GM21390 (cell line): Measurements from ENCODE around the gene CHRNE.
"Not testable (repeated sequence)": the region's sequence is repeated elsewhere in the genome, so short reads cannot be mapped to it uniquely, and the experiment has no call there.

Experiments used
- ATAC-seq: cut with Tn5 transposase; IDR thresholded peaks from one replicate; pipeline ENCODE4 v1.9.1; 2021; ENCODE audit not compliant: unreplicated experiment

The CHRNE gene

DNA sequence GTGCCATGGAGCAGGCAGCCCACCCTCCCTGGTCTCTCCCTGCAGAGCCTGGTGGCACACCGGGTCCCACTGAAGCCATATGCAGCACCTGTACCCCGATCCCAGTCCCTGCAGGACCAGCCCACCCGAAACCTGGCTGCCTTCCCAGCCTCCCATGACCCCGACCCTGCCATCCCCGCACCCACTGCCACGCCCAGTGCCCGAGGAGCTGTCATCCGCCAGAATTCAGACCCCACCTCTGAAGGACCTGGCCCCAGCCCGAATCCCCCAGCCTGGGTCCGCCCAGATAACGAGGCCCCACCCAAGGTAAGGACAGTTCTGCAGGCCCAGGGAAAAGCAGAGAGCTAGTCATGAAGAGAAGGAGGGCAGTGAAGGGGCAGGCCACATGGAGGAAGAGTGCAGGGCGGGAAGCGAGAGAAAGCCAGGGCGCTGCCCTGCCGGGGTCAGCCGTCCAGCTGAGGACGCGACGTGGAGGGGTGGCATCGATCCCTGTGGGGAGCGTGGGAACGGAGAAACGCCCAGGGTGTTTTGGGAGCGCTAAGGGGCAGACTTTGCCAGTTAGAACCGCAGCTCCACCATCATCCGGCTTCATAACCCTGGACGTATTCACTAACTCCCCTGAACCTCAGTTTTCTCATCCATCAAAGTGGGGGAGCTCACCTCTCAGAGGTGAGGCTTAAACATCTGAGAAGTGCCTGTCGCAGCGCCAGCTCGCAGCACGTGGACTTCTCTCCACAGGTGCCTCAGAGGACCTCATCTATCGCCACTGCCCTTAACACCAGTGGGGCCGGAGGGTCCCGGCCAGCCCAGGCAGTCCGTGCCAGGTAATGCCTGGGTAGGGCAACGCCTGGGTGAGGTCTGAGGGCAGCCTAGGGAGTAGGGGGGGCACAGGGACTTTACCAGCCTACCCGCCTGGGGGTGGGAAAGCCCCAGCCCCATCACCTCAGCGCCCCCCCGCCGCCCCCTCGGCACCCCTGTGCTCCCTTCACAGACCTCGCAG is 11.2 kb downstream of the CHRNE start:
- ATAC-seq: no peak

DNA sequence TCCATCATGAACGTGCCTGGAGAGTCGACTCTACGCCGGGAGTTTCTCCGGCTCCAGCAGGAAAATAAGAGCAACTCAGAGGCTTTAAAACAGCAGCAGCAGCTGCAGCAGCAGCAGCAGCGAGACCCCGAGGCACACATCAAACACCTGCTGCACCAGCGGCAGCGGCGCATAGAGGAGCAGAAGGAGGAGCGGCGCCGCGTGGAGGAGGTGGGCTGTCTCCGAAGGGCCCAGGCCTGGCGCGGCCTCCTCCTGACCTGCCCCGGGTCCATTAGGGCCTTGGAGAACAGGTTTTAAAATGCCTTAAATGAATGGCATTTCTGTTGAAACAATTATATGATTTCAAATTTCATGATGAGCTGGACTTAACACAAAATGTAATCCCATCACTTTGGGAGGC is 15.3 kb downstream of the CHRNE start:
- no peak for ATAC-seq

DNA sequence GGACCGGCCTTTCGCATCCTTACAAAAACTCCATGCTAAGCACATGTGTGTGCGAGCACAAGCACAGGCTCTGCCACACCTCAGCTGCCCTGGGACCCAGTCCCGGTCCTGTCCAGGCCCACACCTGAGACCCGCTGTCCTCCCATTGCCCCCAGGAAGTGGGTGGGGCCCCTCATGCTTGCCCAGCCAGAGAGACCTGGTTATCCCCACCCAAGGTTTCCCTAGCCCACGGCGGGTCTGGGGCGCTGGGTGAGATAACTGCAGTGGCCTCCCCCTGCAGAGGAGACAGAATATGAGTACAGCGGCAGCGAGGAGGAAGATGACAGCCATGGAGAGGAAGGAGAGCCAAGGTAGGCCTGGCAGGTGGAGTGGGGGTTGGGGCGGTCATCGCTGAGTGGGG is 16.1 kb downstream of the CHRNE start:
- no peak for ATAC-seq

DNA sequence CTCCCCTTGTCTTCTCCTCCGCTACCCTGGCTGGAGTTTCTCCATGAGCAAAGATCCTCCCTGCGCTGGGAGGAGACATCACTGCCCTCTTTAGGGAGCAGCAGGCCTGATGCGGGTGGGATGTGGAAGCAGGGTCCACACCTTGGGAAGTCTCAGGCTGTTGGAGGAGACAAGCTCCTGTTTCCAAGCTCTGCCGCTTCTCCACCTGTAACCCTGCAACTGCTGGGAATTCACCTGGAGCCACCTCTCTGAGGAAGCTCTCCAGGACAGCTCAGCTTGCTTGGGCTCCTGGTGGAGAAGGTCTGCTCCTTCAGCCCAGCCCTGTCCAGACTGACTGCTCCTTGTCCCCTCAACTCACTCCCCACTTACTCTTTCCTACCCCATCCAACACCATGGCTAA is 18.4 kb downstream of the CHRNE start:
- no peak for ATAC-seq

DNA sequence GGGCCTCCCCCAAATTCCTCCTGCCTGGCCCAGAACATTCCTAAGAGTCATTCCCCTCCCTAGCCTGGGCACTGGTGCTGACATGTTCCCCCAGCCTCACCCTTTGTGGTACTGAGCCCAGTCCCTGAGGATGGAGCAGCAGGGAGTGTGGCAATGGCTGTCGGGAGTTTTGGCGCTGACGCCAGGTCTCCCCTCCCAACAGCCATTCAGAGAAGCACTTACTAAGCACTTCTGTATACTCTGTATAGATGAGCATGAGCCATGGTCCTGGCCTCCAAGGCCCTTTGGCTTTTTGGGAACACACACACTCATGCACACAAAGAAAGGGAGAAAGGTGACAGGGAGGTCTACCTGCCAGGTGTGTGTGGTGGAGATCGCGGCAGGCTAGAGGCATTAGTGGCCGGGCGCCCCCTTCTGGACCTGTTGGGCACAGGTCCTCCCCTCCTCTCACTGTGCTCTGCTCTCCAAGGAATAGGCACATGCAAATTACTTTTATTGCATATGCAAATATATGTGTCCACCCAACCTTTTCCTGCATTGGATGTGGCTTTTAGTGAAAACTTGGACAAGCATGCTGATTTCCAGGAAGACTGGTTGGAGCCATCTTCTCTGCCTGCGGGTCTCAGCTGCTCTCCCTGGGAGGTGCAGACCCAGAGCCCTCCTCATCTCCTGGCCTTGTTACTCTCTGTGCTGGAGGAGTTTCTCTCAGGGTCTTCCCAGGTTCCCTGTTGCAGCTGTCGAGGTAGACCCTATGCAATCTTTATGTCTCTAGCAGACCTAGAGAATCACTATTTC is 20.9 kb downstream of the CHRNE start:
- no peak for ATAC-seq

DNA sequence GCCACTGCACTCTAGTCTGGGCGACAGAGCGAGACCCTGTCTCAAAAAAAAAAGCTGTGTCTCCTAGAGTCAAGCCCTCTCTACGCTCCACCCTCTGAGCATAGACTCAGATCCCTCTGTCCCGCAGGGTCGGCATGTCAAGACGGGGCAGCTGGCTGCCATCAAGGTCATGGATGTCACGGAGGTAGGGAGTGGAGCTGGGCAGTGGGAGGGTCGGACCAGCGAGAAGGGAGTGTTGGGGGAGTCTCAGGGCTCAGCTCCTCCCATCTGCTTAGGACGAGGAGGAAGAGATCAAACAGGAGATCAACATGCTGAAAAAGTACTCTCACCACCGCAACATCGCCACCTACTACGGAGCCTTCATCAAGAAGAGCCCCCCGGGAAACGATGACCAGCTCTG is 22.0 kb downstream of the CHRNE start:
- no peak for ATAC-seq

DNA sequence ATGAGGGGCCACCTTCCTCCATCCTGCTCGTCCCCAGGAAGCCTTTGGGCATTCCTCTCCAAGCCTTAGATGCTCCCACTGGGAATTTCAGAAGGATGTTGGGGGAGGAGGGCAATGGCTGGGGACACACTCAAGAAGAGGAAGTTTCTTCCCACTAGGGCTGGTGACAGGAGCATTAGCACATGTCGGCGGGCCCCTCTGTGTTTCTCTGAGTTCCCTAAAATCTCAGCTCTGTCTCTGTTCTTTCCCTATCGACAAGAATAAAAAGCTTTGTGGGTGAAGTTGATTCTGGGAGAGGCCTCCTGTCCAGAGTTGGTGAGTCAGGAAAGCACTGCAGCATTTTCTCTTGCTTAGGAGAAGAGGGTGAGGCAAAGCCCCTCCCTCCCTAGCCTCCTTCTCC is 23.3 kb downstream of the CHRNE start:
- ATAC-seq: no peak

DNA sequence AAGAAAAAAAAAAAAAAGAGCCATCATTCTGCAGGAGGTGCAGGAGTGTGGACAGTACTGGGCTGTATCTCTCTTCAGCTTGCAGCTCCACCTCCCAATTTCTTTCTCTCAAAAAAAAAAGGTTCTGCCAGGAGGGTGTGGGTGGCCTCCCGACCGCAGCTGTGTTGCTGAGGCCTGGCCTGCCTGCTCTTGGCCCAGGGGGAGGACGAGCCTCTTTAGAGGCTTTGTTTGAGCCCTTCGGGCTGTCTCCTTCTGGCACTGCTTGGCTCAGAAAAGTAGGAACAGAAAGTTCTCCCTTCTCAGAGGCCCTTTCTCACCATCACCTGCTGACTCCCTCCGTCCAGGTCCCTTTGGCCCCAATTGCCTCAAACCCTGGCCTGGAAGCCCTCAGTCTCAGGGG is 25.8 kb downstream of the CHRNE start:
- no peak for ATAC-seq

DNA sequence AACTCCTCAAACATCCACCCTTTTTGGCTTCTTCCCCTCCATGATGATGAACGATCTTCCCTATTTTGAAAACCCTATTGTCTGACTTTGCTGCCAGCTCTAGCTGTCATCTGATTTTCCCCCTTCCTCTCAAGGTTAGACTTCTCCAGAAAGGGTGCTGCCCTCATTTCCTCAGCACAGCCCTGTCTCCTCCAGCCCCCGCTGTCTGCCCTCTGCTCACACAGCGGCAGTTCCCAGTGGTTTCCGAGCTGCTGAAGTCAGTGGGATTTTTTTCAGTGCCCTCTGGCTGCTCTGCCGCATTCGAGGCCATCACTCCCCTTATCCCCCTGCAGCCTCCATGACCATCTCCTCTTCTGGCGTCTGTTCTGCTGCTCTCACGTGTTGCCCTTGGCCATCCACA is 30.1 kb downstream of the CHRNE start:
- ATAC-seq: no peak

DNA sequence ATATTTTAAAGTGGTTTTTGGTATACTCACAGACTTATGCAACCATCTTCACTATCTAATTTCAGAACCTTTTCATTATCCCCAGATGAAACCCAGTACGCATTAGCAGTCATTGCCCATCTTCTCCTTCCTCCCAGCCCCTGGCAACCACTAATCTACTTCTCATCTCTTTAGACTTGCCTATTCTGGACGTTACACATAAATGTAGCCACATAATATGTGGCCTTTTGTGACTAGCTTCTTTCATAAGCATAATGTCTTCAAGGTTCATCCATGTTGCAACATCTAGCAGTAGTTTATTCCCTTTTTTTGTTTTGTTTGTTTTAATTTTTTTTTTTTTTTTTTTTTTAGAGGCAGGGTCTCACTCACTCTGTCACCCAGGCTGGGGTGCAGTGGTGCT is 32.0 kb downstream of the CHRNE start:
- ATAC-seq: no peak

DNA sequence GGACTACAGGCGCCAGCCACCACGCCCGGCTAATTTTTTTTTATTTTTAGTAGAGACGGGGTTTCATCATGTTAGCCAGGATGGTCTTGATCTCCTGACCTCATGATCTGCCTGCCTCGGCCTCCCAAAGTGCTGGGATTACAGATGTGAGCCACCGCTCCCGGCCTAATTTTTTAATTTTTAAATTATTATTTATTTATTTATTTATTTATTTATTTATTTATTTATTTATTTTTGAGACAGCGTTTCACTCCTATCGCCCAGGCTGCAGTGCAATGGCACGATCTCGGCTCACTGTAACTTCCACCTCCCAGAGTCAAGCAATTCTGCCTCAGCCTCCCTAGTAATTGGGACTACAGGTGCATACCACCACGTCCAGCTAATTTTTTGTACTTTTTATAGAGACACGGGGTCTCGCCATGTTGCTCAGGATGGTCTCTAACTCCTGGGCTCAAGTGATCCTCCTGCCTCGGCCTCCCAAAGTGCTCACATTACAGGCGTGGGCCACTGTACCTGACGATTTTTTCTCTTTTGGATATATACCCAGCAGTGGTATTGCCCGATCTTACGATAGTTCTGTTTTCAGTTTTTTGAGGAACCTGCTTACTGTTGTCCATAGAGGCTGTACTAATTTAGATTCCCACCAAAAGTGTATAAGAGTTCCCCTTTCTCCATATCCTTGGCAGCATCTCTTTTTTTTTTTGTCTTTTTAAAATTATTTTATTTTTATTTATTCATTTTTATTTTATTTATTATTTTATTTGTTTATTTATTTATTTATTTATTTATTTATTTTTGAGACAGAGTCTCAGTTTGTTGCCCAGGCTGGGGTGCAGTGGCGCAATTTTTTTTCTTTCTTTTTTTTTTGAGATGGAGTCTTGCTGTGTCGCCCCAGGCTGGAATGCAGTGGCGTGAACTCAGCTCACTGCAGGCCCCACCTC is 33.6 kb downstream of the CHRNE start:
- not testable (repeated sequence) for ATAC-seq

DNA sequence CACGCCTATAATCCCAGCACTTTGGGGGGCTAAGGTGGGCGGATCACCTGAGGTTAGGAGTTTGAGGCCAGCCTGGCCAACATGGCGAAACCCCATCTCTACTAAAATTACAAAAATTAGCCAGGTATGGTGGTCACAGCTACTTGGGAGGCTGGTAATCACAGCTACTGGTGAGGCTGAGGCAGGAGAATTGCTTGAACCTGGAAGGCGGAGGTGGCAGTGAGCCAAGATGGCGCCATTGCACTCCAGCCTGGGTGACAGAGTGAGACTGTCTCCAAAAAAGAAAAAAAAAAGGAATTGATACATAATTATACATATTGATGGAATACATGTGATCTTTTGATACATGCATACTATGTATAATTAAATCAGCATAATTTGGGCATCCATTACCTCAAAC is 35.4 kb downstream of the CHRNE start:
- not testable (repeated sequence) for ATAC-seq

DNA sequence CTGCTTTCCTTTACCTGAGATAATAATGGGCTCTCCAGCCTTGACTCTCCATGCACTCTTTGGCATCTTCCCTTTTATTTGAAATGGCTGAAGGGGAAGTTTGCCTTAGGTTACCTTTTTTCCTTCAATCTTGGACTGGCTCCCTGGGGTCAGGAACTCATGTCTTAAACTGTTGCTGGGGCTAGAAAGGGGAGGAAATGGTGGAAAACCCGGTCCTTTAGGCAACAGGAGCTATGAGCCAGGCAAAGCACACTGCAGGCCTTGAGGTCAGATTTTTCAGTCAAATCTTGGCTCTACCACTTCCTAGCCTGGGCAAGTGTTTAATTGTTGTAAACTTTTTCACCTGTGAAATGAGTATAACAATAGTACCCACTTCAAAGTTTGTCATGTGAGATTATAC is 39.6 kb downstream of the CHRNE start:
- ATAC-seq: no peak

DNA sequence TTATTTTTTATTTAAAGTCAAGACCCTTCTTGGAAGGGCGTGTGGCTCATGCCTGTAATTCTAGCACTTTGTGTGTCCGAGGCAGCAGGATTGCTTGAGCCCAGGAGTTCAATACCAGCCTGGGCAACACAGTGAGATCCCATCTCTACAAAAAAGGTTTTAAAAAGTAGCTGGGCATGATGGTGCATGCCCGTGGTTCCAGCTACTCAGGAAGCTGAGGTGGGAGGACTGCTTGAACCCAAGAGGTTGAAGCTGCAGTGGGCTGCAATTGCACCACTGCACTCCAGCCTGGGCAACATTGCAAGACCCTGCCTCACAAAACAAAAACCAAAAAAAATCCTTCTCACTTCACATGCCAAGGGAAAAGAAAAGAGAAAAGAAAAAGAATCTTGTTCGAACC is 40.2 kb downstream of the CHRNE start:
- ATAC-seq: no peak

DNA sequence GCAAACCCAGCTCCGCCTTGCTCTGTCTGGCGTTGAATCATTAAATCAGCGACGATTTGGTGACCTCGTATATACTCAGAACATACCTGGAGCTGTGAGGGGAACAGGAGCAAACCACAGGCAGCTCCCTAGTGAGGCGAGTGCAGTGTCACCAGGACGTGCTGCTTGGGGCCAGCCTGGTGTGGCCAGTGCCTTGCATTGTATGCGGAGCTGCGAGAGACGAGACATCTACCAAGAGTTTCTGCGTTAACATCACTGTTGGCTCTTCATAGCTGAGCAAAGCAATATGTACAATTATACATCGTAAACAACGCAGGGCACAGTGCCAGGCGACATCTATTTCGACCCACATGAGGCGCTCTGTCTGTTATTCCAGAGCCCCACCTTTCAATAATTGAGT is 41.8 kb downstream of the CHRNE start:
- no peak for ATAC-seq

DNA sequence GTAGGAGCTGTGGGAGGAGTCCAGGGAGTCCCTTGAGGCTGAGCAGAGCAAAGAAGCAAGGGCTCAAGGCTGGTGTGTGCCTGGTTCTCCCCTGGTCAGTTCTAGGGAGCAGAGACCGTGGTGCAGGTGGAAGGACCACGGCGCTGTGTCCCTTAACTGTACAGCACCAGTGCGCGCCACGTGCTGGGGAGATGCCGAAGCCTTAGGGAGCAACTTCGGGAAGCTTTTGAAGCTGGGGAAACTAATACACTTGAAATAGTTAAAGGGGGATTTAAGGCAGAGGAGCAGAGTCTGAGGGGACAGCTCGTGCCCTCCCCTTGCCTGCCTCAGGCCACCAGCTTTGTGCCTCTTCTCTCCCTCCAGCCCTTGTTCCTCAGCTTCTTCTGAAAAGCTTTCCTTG is 42.2 kb downstream of the CHRNE start:
- no peak for ATAC-seq

DNA sequence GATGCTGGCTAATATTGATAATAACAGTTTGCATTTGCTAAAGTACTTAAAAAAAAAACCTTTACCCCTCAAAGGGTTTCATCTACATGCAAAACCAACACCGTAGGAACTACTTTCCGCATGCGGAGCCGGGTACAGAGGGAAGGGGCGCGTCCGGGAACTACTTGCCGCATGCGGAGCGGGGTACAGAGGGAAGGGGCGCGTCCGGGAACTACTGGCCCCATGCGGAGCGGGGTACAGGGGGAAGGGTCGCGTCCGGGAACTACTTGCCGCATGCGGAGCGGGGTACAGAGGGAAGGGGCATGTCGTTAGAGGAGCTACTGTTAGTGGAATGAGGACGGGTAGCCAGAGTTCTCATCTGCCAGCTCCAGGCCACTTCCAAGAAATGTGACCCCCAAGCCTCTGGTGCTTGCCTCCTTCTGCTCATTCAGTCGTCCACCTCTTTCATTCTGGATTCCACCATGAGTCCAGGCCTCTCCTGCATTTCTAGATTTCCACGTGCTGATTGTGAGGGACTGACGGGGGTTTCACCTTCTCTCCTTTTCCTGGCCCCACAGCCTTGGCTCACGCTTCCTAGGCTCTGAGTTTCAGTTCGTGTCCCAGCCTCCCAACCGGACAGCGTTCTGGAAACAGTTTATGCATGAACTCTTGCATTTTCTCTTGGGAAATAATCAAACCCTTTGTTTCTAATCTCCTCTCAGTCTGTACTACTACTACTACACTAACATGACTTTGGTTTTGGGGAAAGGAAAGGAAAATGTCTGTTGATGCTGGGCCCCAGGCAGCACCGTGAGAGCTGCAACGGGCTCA is 42.9 kb downstream of the CHRNE start:
- no peak for ATAC-seq

DNA sequence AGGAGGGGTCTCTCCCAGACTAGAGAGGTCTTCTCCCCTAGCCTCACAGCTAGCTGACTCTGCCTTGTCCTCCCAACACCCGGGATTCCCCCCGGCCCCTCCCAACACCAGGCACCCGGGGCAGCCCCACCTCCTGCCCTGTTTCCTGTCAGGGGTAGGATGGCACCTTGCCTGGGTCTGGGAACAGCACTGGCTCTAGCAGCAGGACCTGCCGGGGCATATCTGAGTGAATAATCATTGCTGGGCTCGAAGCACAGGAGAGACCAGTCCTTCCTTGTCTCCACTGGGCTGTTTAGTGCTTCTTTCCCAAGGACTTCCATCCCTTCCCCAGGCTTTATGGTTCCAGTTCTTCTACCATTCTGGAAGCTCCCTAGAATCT is 44.0 kb downstream of the CHRNE start:
- ATAC-seq: no peak

DNA sequence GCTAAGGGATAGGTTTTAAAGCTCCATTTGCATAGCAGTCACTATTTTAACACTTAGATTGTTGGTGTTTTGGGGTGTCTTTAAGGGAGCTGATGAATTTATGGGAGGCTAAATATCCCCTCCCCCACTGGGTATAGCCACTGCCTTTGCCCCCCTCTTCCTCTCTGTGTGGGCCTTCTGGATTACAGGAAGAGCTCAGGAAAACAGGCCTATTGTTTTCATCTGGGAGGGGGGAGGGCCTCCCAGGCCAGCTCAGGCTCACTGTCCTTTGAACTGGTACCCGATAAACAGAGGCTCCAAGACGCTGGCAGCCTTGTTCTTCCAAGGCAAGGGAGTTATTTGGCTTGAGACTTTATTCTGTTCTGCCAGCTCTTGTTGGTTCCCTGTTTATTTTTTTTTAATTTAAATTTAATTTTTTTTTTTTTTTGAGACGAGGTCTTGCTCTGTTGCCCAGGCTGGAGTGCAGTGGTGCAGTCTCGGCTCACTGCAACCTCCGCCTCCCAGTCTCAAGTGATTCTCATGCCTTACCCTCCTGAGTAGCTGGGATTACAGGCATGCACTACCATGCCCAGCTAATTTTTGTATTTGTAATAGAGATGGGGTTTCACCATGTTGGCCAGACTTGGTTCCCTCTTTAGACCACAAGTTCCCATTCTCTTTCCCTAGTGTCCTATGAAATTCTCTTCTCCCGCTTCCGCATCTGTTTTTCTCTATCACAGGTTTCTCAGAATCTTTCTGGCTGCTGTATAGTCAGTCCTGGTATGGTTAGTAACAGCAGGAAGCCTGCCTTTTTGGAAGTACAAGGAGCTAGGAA is 44.6 kb downstream of the CHRNE start:
- no peak for ATAC-seq
